Hepatocyte (in vitro differentiated cells): ENCODE results near the gene METAP1. TPM values are rescaled to one million over a fixed set of nuclear protein-coding genes. Genes with fewer than 3 reads are reported as not detected.

Experiments
- DNase-seq: peaks from one replicate; pipeline ENCODE4 v3.0.0-alpha.2; 2016; ENCODE audit warnings: low spot score
- H2AFZ ChIP-seq: fragments of 200-600 bp; sonication (generic); 2 replicates; pipeline ENCODE4 v1.6.0; 2016; ENCODE audit warnings: antibody characterized with exemption, mild to moderate bottlenecking
- H3K27ac ChIP-seq: fragments of 200-600 bp; sonication (generic); 2 replicates; pipeline ENCODE4 v1.5.1; 2016; ENCODE audit warnings: mild to moderate bottlenecking
- H3K27me3 ChIP-seq: fragments of 200-600 bp; sonication (generic); 2 replicates; pipeline ENCODE4 v1.6.1; 2016
- H3K36me3 ChIP-seq: fragments of 200-600 bp; sonication (generic); replicated peaks from 2 replicates; pipeline ENCODE4 v1.5.1; 2016; ENCODE audit warnings: low read depth; ENCODE audit not compliant: insufficient read depth
- H3K4me1 ChIP-seq: fragments of 200-600 bp; sonication (generic); 2 replicates; pipeline ENCODE4 v1.5.1; 2016; ENCODE audit warnings: mild to moderate bottlenecking, moderate library complexity; ENCODE audit not compliant: insufficient read depth
- H3K4me2 ChIP-seq: fragments of 200-600 bp; sonication (generic); 2 replicates; pipeline ENCODE4 v1.6.0; 2016
- H3K4me3 ChIP-seq: fragments of 200-600 bp; sonication (generic); 2 replicates; pipeline ENCODE4 v1.5.1; 2016; ENCODE audit warnings: mild to moderate bottlenecking
- H3K79me2 ChIP-seq: fragments of 200-600 bp; sonication (generic); 2 replicates; pipeline ENCODE4 v1.6.0; 2017; ENCODE audit warnings: mild to moderate bottlenecking
- H3K9me2 ChIP-seq: fragments of 200-600 bp; sonication (generic); replicated peaks from 2 replicates; pipeline ENCODE4 v1.6.0; 2017; ENCODE audit warnings: mild to moderate bottlenecking; ENCODE audit not compliant: insufficient read depth
- H3K9me3 ChIP-seq: fragments of 200-600 bp; sonication (generic); 2 replicates; pipeline ENCODE4 v1.5.1; 2016; ENCODE audit warnings: low read depth, mild to moderate bottlenecking
- H4K20me1 ChIP-seq: fragments of 200-600 bp; sonication (generic); 2 replicates; pipeline ENCODE4 v1.6.0; 2016; ENCODE audit warnings: mild to moderate bottlenecking; ENCODE audit not compliant: insufficient read depth, poor library complexity, severe bottlenecking
- CTCF ChIP-seq: fragments of 200-600 bp; sonication (generic); IDR thresholded peaks from 2 replicates; pipeline ENCODE4 v1.5.1; 2016; ENCODE audit warnings: antibody characterized with exemption, mild to moderate bottlenecking; ENCODE audit not compliant: poor library complexity
- EZH2 ChIP-seq: fragments of 200-600 bp; sonication (generic); IDR thresholded peaks from 2 replicates; pipeline ENCODE4 v1.6.1; 2016; ENCODE audit warnings: antibody characterized with exemption, mild to moderate bottlenecking, borderline replicate concordance
- EZH2phosphoT487 ChIP-seq: fragments of 200-600 bp; sonication (generic); IDR thresholded peaks from one replicate; pipeline ENCODE4 v1.6.1; 2018; ENCODE audit warnings: antibody characterized with exemption, mild to moderate bottlenecking, low read depth, moderate library complexity; ENCODE audit not compliant: unreplicated experiment, severe bottlenecking
- WGBS: methylation state at CpG from one replicate; pipeline ENCODE4 v1.1.6; 2016; ENCODE audit warnings: low lambda C conversion rate; ENCODE audit errors: missing lambda C conversion rate; 5-methylcytosine and 5-hydroxymethylcytosine counted together
- polyA plus RNA-seq: library from polyadenylated mRNA; unstranded; fragments of >200 nt; fragmentation: Nextera tagmentation; extraction: Ambion mirVana; gene quantifications from 2 replicates; pipeline ENCODE4 v1.2.1, GENCODE V29; 2016
- total RNA-seq: library from RNA; depleted of rRNA; stranded (reverse); fragments of >200 nt; gene quantifications from 2 replicates; pipeline ENCODE4 v1.2.3, GENCODE V29; 2014

METAP1 gene
- total and polyA plus RNA-seq, 2 experiments from 2014 or later, result 26.3 to 50.8 TPM

GRCh38 chr4:99088023-99088449 lies 92.5 kb downstream of the METAP1 start:
- Histone ChIP-seq H3K36me3 (peaks cover 4% of the 10 kb centered on the region), H3K9me2 (no peaks in the 10 kb centered on the region), H3K9me3 (no peaks in the 10 kb centered on the region), H3K79me2 (peaks cover 67% of the 10 kb centered on the region), H3K4me1 (peaks cover 18% of the 10 kb centered on the region), H3K4me3 (peak overlapping the region; percentile 44), H3K27ac (peak overlapping the region; percentile 94), H2AFZ (peak overlapping the region; percentile 50), H4K20me1 (peaks cover 9% of the 10 kb centered on the region), H3K27me3 (no peaks in the 10 kb centered on the region), H3K4me2 (peak overlapping the region; percentile 83)
- DNase-seq, result peak; percentile 81
- TF ChIP-seq CTCF (no peak), EZH2phosphoT487 (no peak), EZH2 (no peak)
- WGBS, result under 1% methylated on average over 15 of the region's 15 CpGs

- Histone ChIP-seq H3K27me3 (no peaks in the 10 kb centered on the region), H3K4me2 (peak within 1 kb of the TSS; percentile 85), H3K9me3 (no peaks in the 10 kb centered on the region), H2AFZ (peak within 1 kb of the TSS; percentile 85), H3K79me2 (peaks cover 64% of the 10 kb centered on the region), H3K9me2 (no peaks in the 10 kb centered on the region), H3K27ac (peak within 1 kb of the TSS; percentile 94), H3K36me3 (peaks cover 4% of the 10 kb centered on the region), H3K4me1 (peaks cover 18% of the 10 kb centered on the region), H3K4me3 (peak within 1 kb of the TSS; percentile 88), H4K20me1 (peaks cover 9% of the 10 kb centered on the region)
- WGBS, result 0% methylated on average over 41 of the region's 53 CpGs
- TF ChIP-seq CTCF, result no peak
- TF ChIP-seq EZH2phosphoT487, result no peak
- no peak for TF ChIP-seq EZH2
- peak; percentile 94 for DNase-seq
Observed at GRCh38 chr4:99088481-99089365, 93.2 kb downstream of the METAP1 start, which contains the start of gene ADH5. ADH5 (minus strand) TSS chr4:99088788; CDS start chr4:99088700, 88 bp downstream.

- Histone ChIP-seq H3K27me3 (no peaks in the 10 kb centered on the region), H4K20me1 (peaks cover 1% of the 10 kb centered on the region), H3K4me1 (peaks cover 16% of the 10 kb centered on the region), H3K79me2 (peaks cover 44% of the 10 kb centered on the region), H3K9me2 (no peaks in the 10 kb centered on the region), H3K36me3 (no peaks in the 10 kb centered on the region), H3K4me2 (peak overlapping the region; percentile 85), H3K27ac (peak overlapping the region; percentile 94), H3K9me3 (no peaks in the 10 kb centered on the region), H3K4me3 (no peak overlapping the region), H2AFZ (peak overlapping the region; percentile 3)
- 45% methylated on average over 2 of the region's 2 CpGs for WGBS
- no peak for DNase-seq
- TF ChIP-seq EZH2phosphoT487 (no peak), EZH2 (no peak), CTCF (no peak)
Observed at GRCh38 chr4:99090481-99091215, 95.1 kb downstream of the METAP1 start.
